IPS-18c (cell line): Measurements from ENCODE around the gene STAB1.

Source experiments
- H3K4me3 ChIP-seq: 2 replicates; pipeline ENCODE4 v1.7.0; 2013; ENCODE audit warnings: low read depth, mild to moderate bottlenecking, low read length, moderate library complexity; ENCODE audit not compliant: insufficient read depth
- H3K9me3 ChIP-seq: one replicate; pipeline ENCODE4 v1.6.1; 2013; ENCODE audit warnings: mild to moderate bottlenecking, low read length, moderate library complexity; ENCODE audit not compliant: control insufficient read depth, insufficient read depth

The STAB1 gene

GRCh38 chr3:52535411-52536111, 40.4 kb downstream of the STAB1 start:
- H3K4me3 ChIP-seq: no peak overlapping the region; the same call in 1 of the 2 replicates
- H3K9me3 ChIP-seq: no peaks in the 10 kb centered on the region

GRCh38 chr3:52536112-52536368, 40.9 kb downstream of the STAB1 start:
- Histone ChIP-seq H3K4me3 (no peak overlapping the region; the same call in 1 of the 2 replicates), H3K9me3 (no peaks in the 10 kb centered on the region)

GRCh38 chr3:52536369-52537164, 41.4 kb downstream of the STAB1 start, which contains the start of gene UQCC5:
Gene UQCC5 (plus strand): TSS chr3:52536605. CDS start chr3:52536756, 151 bp downstream.
- Histone ChIP-seq H3K4me3 (peak within 1 kb of the TSS; percentile 92), H3K9me3 (no peaks in the 10 kb centered on the region)

GRCh38 chr3:52537165-52537620, 42.1 kb downstream of the STAB1 start:
- peak overlapping the region; percentile 92 for H3K4me3 ChIP-seq
- H3K9me3 ChIP-seq: no peaks in the 10 kb centered on the region

GRCh38 chr3:52537726-52538421, 42.7 kb downstream of the STAB1 start:
- Histone ChIP-seq H3K4me3 (peak overlapping the region; percentile 92), H3K9me3 (no peaks in the 10 kb centered on the region)

- Histone ChIP-seq H3K9me3 (no peaks in the 10 kb centered on the region), H3K4me3 (no peak overlapping the region)
Measured at GRCh38 chr3:52539010-52539653, 44.0 kb downstream of the STAB1 start.

GRCh38 chr3:52541050-52541449, 45.9 kb downstream of the STAB1 start:
- H3K9me3 ChIP-seq: no peaks in the 10 kb centered on the region

GRCh38 chr3:52544937-52545336, 49.8 kb downstream of the STAB1 start:
- Histone ChIP-seq H3K9me3 (no peaks in the 10 kb centered on the region), H3K4me3 (no peak overlapping the region)

More at GRCh38 chr3:52541050-52541449, 45.9 kb downstream of the STAB1 start:
- no peak overlapping the region for H3K4me3 ChIP-seq

GRCh38 chr3:52546111-52546901, 51.2 kb downstream of the STAB1 start:
- Histone ChIP-seq H3K4me3 (no peak overlapping the region), H3K9me3 (no peaks in the 10 kb centered on the region)

- H3K4me3 ChIP-seq: no peak overlapping the region
- H3K9me3 ChIP-seq: no peaks in the 10 kb centered on the region
Measured at GRCh38 chr3:52547143-52547542, 52.0 kb downstream of the STAB1 start.

GRCh38 chr3:52551118-52551517, 56.0 kb downstream of the STAB1 start:
- no peak overlapping the region for H3K4me3 ChIP-seq

GRCh38 chr3:52552089-52552488, 57.0 kb downstream of the STAB1 start:
- Histone ChIP-seq H3K9me3 (no peaks in the 10 kb centered on the region), H3K4me3 (no peak overlapping the region)

More at GRCh38 chr3:52551118-52551517, 56.0 kb downstream of the STAB1 start:
- no peaks in the 10 kb centered on the region for H3K9me3 ChIP-seq

- Histone ChIP-seq H3K9me3 (no peaks in the 10 kb centered on the region), H3K4me3 (no peak overlapping the region)
Measured at GRCh38 chr3:52554026-52554755, 59.1 kb downstream of the STAB1 start.

GRCh38 chr3:52555056-52555455, 59.9 kb downstream of the STAB1 start:
- H3K4me3 ChIP-seq: no peak overlapping the region
- H3K9me3 ChIP-seq: no peaks in the 10 kb centered on the region

- Histone ChIP-seq H3K4me3 (no peak overlapping the region), H3K9me3 (no peaks in the 10 kb centered on the region)
Measured at GRCh38 chr3:52557011-52557960, 62.1 kb downstream of the STAB1 start.
